Right lobe of liver (tissue), 6 donors: Measurements from ENCODE around the gene COL18A1. TPM values are rescaled to one million over a fixed set of nuclear protein-coding genes. Genes with fewer than 3 reads are reported as not detected.

Experiments
- ATAC-seq, 4 donors: fragments of 200-7000 bp; cut with Tn5 transposase; one replicate each; pipeline ENCODE4 v1.9.1; 2020; ENCODE audit warnings: mild to moderate bottlenecking in 4 of 4, moderate library complexity in 4 of 4
- DNase-seq, 3 donors: peaks; one replicate each; pipeline ENCODE4 v3.0.0-alpha.2; 2020
- H3K27ac ChIP-seq, 3 donors: fragments of 200-600 bp; one replicate each; pipeline ENCODE4 v1.8.0; 2022
- H3K27me3 ChIP-seq, 2 donors: fragments of 200-600 bp; one replicate each; pipeline ENCODE4 v1.8.0; 2022
- H3K36me3 ChIP-seq, 4 donors: fragments of 200-600 bp; sonication (generic) in 1 of 4; one replicate each; pipeline versions ENCODE4 v1.5.1 to v1.8.0; 2017 to 2022; ENCODE audit warnings: control low read depth in 1 of 4
- H3K4me1 ChIP-seq, 4 donors: fragments of 200-600 bp; sonication (generic) in 1 of 4; one replicate each; pipeline versions ENCODE4 v1.5.1 to v1.8.0; 2017 to 2022; ENCODE audit warnings: control low read depth in 1 of 4
- H3K4me3 ChIP-seq, 3 donors: fragments of 200-600 bp; one replicate each; pipeline ENCODE4 v1.8.0; 2022
- H3K9me3 ChIP-seq, 4 donors: fragments of 200-600 bp; sonication (generic) in 1 of 4; one replicate each; pipeline versions ENCODE4 v1.5.1 to v1.8.0; 2017 to 2022; ENCODE audit warnings: control low read depth in 1 of 4
- CTCF ChIP-seq, 4 donors: fragments of 200-600 bp in 3 of 4; fragments of 450-650 bp in 1 of 4; IDR thresholded peaks; one replicate each; pipeline versions ENCODE4 v1.5.1 to v1.8.0; 2016 to 2022; ENCODE audit warnings: antibody characterized with exemption in 4 of 4, mild to moderate bottlenecking in 2 of 4
- POLR2A ChIP-seq: fragments of 450-650 bp; IDR thresholded peaks from one replicate; pipeline ENCODE4 v1.6.1; 2017; ENCODE audit warnings: antibody characterized with exemption, mild to moderate bottlenecking
- WGBS: methylation state at CpG from one replicate; pipeline ENCODE4 v1.1.6; 2018; ENCODE audit warnings: low coverage, low lambda C conversion rate; ENCODE audit not compliant: insufficient coverage; ENCODE audit errors: missing lambda C conversion rate; 5-methylcytosine and 5-hydroxymethylcytosine counted together
- intact Hi-C, 2 donors: fragments of 100-400 bp; cut with DNase I; formaldehyde crosslinking; loops; one replicate each; pipeline versions ENCODE4 v1.11.2 to v1.14.1; 2022
- total RNA-seq, 6 experiments: library from RNA; depleted of rRNA in 2 of 6; stranded (reverse); fragments of >200 nt in 2 of 6; fragmentation: NEBNext Ultra II Directional in 3 of 6; extraction: Animal tissue kit (Norgen Biotek cat#: 25700) in 3 of 6; gene quantifications; one replicate each; pipeline versions ENCODE4 v1.1.0 to v1.2.4, GENCODE V29; 2016 to 2023
- donor health status: DM: no; HTN: yes; CAD: no.
- donor health status: DM: no; HTN: no; CAD: no.
- donor health status: DM: no; HTN: no; CAD: no.
- donor health status: DM: no; HTN: yes; CAD: no.
- donor health status: DM: no; HTN: yes; CAD: no.

The COL18A1 gene
- total RNA-seq, 6 experiments from 2014 or later = 261 to 487 (median 297) TPM

GRCh38 chr21:45417951-45418300 is 13.0 kb downstream of the COL18A1 start:
- intact Hi-C loops = no loop called here
- no peaks in the 10 kb centered on the region for H3K4me1 ChIP-seq
- no peak for ATAC-seq
- H3K36me3 ChIP-seq = no peaks in the 10 kb centered on the region
- no peaks in the 10 kb centered on the region for H3K27me3 ChIP-seq
- no peak overlapping the region for H3K4me3 ChIP-seq
- H3K27ac ChIP-seq = no peak overlapping the region
- TF ChIP-seq CTCF (IDR thresholded peaks at IDR 0.05) (no peak), POLR2A (no peak)
- peak in 2 of 3 donors; percentile 18 to 37 for DNase-seq
- 94% methylated on average over 8 of the region's 20 CpGs for WGBS
- H3K9me3 ChIP-seq = no peaks in the 10 kb centered on the region

GRCh38 chr21:45418301-45419071 is 13.5 kb downstream of the COL18A1 start:
- Histone ChIP-seq H3K9me3 (no peaks in the 10 kb centered on the region), H3K4me3 (no peak overlapping the region), H3K27ac (no peak overlapping the region), H3K36me3 (no peaks in the 10 kb centered on the region), H3K27me3 (no peaks in the 10 kb centered on the region), H3K4me1 (no peaks in the 10 kb centered on the region)
- TF ChIP-seq POLR2A (no peak), CTCF (IDR thresholded peaks at IDR 0.05) (no peak)
- peak in 2 of 3 donors; percentile 13 to 46 for DNase-seq
- ATAC-seq = no peak
- intact Hi-C loops = no loop called here
- WGBS = 100% methylated on average over 3 of the region's 34 CpGs

- no peaks in the 10 kb centered on the region for H3K9me3 ChIP-seq
- H3K4me1 ChIP-seq = no peaks in the 10 kb centered on the region
- WGBS = 98% methylated on average over 11 of the region's 25 CpGs
- no peaks in the 10 kb centered on the region for H3K27me3 ChIP-seq
- no peak overlapping the region for H3K4me3 ChIP-seq
- no peak overlapping the region for H3K27ac ChIP-seq
- TF ChIP-seq POLR2A = no peak
- no peak for TF ChIP-seq CTCF (IDR thresholded peaks at IDR 0.05)
- no peaks in the 10 kb centered on the region for H3K36me3 ChIP-seq
- DNase-seq = peak in 1 of 3 donors; percentile 43
- no peak for ATAC-seq
- intact Hi-C loops = no loop called here
Observed at GRCh38 chr21:45419162-45419561, 14.2 kb downstream of the COL18A1 start.

GRCh38 chr21:45420061-45421041 is 15.4 kb downstream of the COL18A1 start:
- 44% methylated on average over 4 of the region's 36 CpGs for WGBS
- Histone ChIP-seq H3K9me3 (no peaks in the 10 kb centered on the region), H3K4me3 (no peak overlapping the region), H3K27me3 (no peaks in the 10 kb centered on the region), H3K27ac (no peak overlapping the region), H3K4me1 (no peaks in the 10 kb centered on the region), H3K36me3 (no peaks in the 10 kb centered on the region)
- peak; percentile 12 to 46 (median 24) for ATAC-seq
- intact Hi-C loops = loop anchor here (10.0 kb wide), 1 partner anchor 276 kb away; no protein-coding TSS in a partner anchor
- peak in 2 of 3 donors; percentile 25 to 57 for DNase-seq
- TF ChIP-seq CTCF (IDR thresholded peaks at IDR 0.05) = no peak
- no peak for TF ChIP-seq POLR2A
